ENCODE results near the gene STRA6.

STRA6 gene

DNA sequence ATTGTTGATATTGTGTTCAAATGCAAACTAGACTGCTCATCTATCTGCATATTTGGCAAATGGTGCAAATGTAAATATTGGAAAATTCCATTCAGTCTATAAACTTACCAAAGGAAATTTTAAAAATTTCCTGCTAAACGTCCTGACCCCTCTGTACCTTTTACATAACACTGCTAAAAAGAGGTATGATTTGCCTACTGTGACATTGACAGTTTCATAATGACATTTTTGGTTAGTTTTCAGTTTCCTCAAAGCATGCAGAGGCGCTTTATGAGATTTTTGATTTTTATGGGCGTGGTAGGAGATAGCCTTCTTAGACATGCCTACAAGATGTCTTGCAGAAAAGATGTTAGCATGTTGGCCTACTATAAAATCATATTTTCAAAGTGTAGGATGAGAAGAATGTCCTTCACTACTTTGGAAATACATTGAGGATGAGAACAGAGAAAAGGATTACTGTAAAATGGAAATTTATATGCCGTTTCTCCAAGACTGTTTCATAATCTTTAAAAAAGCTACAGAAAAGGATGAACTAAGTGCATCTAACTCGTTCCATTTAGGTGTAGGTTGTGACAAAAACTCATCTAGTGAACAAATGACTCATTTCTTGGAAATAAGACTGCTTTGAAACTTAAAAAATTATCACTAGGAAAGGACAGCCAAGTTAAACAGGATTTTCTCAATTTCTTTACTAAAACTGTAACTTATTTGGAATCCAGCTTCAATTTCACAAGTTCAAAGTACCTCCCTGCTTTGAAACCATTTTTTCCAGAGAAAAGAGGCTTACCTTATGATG, 43.5 kb downstream of the STRA6 start:
- ATAC-seq: peak in 1 of 2 donors; percentile 49

DNA sequence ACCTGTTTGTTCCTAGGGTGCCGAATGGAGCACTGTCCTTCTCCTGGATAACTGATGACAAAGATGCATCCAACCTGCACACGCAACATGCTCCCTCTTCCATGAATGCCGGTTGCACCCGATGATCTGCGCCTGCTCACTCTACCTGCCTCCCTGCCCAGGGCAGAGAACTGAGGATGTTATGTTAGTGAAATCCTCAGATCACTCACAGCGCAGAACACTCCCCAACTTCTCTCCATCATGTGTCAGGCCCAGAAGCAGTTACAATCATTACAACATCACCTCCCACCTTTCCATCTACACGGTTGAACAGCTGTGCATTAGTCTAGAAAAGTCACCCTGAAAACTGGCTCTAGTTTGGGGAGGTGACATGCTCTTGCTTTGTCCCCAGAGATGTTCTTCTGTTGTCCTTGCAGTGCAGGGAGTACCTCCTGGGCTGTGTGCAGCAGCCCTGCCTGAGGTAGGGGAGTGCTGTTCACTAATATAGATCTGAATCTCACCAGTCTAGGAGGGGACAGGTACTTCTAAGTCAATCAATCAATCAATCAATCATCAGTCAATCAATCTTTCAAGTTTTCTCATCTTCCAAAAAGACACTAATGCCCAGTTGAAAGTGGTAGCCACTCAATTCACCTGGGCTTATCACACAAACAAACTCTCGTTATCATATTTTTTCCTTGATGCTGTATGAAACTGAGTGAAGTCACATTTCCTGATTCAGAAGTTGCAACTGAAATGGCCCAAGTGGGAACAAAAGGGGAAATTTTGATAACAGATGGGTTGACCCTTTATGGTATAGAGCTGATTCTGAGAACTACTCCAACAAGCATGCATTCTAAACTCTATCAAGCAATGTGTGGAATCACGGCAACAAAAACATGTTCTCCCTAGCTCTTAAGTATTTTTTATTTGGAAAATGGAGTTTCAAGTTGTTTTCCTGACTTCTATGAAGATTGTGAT, 44.4 kb downstream of the STRA6 start:
- ATAC-seq: no peak

DNA sequence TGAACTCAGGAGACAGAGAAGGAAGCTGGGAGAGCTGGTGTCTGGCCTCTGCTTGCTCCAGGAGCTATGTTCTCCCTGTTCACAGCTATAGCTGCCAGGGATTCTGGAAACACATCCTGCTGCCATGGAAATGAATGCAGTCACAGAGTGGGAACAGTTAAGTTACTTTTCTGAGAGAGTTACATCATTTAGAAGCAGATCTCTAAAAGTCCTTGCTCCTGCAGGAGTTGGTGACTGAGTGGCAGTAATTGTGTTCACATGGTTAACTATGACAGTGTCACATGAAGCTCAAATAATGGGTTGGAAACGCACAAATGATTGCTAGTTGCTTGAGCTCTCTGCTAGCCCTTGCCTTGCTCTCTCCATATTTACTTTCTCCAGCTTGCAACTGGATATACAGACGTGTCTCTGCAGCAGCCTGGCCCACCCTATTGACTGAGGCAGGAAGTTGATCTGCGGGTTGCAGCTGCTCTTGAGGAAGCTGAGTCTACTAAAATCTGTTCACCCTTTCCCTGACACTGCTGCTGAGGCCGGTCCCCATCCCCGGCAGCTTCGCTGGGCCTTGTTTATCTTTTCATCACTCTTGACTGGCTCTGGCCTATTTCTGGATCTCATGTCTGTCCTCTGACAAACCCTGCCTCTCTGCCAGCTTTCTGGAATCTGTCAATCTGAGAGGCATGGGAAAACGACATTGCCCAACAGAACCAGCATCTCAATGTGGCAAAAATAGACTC, 45.7 kb downstream of the STRA6 start:
- ATAC-seq: no peak

DNA sequence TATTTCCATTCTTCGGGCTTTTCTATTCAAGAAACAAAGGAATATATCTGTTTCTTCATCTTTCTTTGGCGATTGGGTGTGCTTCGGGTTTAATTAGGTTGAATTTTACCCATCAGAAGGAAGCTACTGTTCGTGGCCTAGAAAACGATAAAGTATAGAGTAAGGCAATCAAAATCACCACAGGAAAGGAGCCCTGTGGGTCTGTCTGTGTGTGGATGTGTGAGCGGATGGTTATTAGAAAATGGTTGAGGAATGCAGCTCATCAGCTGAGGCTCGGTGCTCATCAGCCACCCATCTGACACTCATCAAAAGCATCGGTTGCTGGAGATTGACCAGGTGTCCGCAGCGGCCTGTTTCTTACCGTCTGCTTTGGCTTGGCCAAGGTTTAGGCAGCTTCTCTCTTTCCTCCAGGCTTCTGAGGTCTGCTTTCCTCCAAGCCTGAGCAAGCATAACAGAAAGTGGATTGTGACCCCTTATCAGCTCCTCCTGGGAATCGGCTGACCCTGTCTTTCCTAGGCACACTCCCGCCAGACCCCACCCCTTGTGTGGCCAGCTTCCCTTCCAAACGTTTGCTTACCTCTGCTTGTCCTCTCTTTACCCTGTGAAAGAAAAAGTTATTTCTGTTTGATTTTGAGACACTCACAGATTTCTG, 46.7 kb downstream of the STRA6 start:
- no peak for ATAC-seq

DNA sequence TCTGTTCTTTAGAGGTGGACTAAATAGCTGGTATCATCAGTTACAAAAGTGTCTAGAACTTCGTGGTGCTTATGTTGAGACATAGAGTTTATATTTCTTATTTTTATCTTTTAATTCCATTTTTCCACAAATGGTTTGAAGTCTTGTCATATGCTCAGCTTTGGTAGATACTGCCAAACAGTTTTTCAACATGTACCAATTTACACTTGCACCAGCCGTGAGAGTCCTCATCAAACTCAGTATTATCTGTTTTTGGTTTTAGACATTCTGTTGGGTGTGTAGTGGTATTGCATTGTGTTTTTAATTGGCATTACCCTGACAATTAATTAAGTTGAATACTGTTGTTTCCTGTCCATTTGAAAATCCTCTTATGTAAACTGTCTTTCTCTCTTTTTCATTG, 55.5 kb downstream of the STRA6 start:
- no peak for ATAC-seq

DNA sequence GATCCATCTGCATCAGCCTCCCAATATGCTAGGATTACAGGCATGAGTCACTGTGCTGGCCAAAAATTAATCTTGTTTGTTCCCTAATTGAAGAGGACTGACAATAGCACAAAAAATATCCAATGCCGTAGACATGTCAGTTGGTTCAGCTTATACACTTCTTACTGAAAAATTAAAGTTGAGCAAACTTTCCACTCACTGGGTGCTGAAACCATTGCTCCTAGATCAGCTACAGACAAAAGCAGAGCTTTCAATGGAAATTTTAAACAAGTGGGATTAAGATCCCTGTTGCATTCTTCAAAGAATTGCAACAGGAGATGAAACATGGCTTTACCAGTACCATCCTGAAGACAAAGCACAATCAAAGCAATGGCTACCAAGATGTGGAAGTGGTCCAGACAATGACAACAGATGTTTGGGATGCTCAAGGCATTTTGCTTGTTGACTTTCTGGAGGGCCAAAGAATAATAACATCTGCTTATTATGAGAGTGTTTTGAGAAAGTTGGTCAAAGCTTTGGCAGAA, 56.2 kb downstream of the STRA6 start:
- ATAC-seq: no peak

DNA sequence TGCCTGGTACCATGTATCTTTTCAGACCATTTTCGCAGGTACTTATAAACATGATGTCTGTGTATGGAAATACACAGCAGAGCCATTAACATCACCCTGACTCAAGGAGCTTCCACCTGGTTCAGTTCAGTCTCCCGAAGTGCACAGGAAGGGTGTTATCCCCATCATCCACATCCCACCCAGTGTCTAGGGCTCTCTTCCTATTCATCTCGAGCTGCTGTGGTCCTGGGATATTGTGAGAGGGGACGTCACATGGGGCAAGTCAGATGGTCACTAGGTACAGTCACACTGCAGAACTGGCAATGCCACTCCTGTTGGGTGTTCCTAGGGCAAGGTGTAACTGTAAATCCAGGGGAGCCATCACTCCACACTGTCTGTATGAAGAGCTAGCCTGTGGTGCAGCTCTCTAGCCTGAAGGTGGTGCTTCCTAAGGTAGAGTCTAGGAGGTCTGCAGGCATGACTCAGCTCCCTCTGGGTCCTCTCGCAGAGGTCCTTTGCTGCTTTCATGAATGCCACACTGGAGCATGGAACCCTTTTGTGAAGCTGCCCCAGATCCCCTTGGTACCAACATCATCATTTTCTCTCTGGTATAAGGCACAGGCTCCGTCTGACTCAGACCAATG, 58.3 kb downstream of the STRA6 start:
- ATAC-seq: no peak

DNA sequence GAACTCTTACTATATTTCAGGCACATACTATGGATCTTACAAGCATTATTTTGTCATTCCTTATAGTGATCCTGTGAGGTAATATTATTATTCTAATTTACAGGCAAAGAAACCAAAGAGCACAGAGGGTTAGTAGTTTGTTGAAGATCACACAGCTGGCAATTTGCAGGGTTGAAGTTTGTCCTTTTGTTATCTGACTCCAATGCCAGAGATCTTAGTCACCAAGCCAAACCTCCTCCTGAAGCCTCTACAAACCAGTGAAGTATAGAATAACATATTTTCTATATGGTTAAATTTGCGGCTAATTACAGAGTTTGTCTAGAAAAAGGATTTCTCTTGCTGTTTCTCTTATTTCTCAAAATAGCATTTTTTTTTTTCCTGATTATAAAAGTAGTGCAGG, 61.0 kb downstream of the STRA6 start:
- ATAC-seq: no peak

DNA sequence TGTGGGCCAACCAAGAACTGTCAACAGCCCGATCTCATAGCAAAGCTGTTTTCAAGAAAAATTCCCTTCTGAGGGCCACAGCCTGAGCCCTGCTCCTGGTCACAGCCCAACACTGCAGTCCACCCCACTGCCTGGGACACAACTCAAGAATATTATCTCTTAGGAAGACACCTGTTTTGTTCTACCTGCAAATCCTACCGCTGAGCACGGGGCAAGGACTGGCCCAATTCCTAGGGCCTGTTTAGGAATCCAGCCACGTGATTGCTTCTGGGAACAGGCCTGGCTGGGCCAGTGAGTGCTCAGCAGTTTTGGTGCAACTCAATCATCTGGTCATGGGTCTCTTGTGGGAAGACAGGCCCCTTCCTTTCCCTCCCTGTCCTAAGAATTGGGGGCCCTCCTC, 63.9 kb downstream of the STRA6 start:
- ATAC-seq: no peak

DNA sequence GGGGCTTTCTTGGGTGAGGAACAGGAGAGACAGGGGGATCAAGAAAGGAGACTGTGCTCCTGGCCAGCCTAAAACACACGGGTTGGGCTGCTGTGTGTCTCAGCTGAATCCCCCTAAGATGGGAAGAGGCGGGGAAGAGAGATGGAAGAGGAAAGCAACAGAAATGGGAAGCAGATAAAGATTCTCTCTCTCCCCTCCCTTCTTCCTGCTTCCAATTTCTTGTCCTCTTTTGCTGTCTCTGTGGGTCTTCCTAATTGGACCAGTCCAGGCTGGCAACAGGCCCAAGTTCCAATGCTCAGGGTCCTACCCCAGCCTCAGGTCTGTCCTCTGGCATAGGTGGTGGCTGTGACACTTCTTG, 65.1 kb downstream of the STRA6 start:
- no peak for ATAC-seq

DNA sequence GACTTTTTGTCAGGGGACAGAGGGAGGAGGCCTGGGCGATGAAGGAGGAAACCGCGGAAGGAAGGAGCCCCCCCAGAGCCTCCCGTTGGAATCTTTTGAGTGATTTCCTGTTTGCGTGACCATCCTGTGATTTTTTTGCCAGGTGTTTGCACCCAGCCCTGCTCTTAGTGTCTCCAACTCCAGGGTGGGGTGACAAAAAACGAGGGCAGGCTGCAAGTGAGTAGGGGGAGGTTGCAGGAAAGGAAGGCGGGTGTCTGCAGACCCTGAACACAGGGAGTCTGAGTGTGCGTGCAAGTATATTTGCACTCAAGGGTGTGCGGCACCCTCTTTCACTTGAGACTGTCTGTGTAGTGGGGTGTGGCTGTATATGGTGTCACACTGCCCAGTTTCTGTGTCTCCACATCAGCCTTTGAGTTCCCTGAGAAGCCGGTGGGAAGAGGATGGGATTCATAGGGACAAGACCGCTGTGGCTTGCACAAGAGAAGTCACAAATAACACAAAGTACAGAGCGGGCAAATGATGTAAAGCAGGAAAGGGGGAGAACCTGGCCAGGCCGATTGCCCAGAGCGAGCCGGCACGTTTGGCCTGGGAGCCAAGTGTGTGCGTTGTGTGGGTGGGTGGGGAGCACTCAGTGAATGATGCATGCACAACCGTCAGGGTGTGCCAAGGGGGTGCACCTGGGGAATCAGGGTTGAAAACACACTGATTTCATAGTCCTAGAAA, 65.6 kb downstream of the STRA6 start:
- ATAC-seq: no peak

DNA sequence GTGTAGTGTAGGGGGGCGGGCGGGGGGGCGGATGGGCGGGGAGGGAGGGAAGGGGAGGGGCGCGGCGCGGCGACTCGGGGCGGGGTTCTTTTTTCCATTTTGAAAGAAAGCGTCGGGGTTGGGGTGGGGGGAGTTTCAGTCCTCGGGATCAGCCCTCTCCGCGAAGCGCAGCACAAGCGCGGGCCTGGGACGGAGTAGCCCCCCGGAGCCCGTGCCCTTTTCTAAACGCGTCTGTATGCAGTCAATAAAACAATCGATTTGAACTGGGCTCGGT, 66.1 kb downstream of the STRA6 start:
- no peak for ATAC-seq

DNA sequence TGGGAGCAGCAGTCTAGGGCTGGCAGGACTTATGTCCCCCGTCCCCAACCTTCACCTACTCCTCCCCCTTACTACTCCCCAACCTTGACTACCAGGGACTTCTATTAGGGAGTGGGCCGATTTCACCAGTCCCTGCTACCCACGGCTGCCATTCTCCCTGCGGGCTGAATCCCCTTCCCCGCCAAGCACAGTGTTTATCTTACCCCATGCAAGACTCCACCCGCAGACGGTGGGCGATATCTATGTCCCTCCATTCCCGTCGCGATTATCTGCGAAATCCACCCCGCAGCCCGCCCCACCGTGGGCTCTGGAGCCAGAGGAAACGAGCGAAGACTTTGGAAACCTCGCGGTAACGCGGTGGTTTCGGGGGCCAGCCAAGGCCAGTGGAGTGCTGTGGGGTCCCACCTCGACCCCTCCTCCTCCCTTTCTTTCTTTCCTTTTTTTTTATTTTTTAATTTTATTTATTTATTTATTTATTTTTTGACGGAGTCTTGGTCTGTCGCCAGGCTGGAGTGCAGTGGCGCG, 67.5 kb downstream of the STRA6 start:
- no peak for ATAC-seq

DNA sequence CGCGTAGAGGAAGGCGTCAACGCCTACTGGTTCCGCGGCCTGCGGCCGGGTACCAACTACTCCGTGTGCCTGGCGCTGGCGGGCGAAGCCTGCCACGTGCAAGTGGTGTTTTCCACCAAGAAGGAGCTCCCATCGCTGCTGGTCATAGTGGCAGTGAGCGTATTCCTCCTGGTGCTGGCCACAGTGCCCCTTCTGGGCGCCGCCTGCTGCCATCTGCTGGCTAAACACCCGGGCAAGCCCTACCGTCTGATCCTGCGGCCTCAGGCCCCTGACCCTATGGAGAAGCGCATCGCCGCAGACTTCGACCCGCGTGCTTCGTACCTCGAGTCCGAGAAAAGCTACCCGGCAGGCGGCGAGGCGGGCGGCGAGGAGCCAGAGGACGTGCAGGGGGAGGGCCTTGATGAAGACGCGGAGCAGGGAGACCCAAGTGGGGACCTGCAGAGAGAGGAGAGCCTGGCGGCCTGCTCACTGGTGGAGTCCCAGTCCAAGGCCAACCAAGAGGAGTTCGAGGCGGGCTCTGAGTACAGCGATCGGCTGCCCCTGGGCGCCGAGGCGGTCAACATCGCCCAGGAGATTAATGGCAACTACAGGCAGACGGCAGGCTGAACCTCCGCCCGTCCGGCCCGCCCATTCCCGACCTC, 68.1 kb downstream of the STRA6 start:
- ATAC-seq: no peak

DNA sequence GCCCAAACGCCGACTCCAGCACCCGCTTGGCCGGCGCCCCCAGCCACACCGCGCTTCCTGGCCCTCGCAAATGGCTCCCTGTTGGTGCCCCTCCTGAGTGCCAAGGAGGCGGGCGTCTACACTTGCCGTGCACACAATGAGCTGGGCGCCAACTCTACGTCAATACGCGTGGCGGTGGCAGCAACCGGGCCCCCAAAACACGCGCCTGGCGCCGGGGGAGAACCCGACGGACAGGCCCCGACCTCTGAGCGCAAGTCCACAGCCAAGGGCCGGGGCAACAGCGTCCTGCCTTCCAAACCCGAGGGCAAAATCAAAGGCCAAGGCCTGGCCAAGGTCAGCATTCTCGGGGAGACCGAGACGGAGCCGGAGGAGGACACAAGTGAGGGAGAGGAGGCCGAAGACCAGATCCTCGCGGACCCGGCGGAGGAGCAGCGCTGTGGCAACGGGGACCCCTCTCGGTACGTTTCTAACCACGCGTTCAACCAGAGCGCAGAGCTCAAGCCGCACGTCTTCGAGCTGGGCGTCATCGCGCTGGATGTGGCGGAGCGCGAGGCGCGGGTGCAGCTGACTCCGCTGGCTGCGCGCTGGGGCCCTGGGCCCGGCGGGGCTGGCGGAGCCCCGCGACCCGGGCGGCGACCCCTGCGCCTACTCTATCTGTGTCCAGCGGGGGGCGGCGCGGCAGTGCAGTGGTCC, 68.7 kb downstream of the STRA6 start:
- ATAC-seq: no peak

DNA sequence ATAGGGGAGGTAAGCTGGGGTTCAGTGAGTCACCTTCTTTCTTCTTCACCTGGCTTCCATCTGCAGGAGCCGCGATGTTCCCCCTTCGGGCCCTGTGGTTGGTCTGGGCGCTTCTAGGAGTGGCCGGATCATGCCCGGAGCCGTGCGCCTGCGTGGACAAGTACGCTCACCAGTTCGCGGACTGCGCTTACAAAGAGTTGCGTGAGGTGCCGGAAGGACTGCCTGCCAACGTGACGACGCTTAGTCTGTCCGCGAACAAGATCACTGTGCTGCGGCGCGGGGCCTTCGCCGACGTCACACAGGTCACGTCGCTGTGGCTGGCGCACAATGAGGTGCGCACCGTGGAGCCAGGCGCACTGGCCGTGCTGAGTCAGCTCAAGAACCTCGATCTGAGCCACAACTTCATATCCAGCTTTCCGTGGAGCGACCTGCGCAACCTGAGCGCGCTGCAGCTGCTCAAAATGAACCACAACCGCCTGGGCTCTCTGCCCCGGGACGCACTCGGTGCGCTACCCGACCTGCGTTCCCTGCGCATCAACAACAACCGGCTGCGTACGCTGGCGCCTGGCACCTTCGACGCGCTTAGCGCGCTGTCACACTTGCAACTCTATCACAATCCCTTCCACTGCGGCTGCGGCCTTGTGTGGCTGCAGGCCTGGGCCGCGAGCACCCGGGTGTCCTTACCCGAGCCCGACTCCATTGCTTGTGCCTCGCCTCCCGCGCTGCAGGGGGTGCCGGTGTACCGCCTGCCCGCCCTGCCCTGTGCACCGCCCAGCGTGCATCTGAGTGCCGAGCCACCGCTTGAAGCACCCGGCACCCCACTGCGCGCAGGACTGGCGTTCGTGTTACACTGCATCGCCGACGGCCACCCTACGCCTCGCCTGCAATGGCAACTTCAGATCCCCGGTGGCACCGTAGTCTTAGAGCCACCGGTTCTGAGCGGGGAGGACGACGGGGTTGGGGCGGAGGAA, 69.6 kb downstream of the STRA6 start:
- ATAC-seq: no peak

DNA sequence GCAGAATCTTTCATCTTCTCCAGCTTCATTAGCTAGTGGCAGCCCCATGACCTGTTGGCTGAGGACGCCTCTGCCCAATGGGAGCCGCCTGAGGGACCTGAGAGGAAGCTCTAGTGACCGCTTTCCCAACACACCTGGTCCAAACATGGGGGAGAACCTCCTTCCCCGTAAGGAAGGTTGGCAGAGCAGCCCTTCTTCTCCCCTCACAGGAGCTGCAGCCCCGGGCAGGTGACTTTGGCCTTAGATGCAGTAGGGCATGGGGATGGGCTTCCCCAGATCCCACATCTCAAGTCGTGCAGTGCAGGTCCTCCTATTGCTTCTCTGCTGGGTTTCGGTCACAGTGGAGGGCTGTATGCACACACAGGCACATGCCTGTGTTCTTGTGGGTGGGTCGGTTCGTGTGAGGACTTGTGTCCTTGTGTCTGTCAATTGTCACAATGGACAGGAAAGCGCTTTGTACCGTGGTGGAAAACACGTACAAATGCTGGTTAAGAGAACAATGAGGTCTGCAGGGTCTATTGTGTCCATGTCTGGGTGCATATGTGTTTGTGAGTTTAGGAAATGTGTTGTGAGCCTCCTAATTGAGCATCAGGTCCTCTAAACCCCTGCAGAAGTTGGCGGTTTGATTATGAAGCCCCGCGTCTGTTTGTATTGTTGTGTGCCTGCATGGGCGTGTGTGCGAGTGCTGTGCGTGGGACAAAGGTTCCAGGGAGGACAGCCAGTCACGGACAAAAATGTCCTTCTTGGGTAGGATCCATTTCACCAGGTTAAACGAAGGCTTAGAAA, 70.8 kb downstream of the STRA6 start:
- ATAC-seq: no peak

Measured in activated CD4-positive, CD25-positive, alpha-beta regulatory T cell treated with anti-CD3 and anti-CD28 coated beads, Interleukin-2, amount 50 U/mL, for 24 hours (primary cell).